GM21619 (cell line): ENCODE measurements around the gene ATCAY.

Experiments used
- ATAC-seq: cut with Tn5 transposase; IDR thresholded peaks from one replicate; pipeline ENCODE4 v1.9.1; 2021; ENCODE audit not compliant: unreplicated experiment

Gene ATCAY, protein sequence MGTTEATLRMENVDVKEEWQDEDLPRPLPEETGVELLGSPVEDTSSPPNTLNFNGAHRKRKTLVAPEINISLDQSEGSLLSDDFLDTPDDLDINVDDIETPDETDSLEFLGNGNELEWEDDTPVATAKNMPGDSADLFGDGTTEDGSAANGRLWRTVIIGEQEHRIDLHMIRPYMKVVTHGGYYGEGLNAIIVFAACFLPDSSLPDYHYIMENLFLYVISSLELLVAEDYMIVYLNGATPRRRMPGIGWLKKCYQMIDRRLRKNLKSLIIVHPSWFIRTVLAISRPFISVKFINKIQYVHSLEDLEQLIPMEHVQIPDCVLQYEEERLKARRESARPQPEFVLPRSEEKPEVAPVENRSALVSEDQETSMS

DNA sequence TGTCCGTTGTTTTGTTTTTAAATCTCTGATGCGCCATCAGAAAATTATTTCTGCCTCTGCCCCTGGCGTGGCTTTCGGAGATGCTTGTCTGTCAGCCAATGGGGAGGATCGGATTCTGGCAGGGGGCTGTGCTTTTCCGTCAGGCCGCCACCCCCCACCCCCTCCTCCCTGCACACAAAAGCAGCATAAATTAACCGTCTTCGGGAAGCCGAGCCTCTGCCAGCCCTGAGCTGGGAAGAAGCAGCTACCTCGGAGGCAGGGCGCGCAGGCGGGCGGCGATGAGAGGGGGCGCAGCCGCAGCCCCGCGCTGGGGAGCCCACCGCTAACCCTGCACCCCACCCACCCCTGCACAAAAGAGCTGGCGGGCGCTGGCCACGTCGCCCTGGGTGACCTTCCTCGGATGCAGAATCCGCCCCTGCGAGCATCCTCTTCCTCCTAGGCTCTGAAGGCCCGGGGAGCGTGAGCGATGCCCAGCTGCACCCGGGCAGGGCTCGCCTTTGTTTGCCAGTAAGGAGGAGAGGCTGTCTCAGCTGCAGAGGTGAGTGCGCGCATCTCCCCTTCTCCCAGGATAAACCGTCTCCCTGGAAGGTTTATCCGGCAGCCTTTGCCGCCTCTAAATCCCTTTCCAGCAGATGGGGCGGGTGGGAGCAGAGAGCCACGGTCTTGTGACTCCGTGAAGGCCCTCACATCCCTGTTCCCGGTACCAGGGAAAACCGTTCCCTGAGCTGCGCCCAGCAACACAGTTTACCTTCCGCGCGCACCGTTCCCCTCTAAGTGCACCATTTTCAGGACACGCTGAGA is at the start of gene ATCAY:
ATCAY (plus strand) TSS at position 215 of the 801 bp plus-strand sequence. CDS start 5,083 bp downstream, outside the sequence.
- no peak for ATAC-seq

DNA sequence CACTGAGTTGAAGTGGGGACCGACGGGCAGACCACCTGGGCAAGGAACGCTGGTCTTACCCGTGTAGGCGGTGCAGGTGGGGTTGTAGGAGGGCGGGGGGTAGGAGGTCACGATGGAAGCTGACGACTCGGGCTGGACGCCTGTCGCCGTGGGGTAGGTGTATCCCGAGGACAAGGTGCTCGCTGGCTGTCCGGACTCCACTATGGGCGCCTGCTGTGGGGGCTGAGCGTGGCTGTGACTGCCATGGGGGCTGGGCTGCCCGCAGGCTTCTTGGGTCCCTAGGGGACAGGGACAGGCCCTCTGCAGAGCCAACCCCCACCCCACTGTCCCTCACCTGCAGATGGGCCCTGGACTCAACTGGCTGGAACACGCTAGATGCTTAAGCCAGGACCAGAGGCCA is 48.9 kb upstream of the ATCAY start:
- ATAC-seq: no peak

DNA sequence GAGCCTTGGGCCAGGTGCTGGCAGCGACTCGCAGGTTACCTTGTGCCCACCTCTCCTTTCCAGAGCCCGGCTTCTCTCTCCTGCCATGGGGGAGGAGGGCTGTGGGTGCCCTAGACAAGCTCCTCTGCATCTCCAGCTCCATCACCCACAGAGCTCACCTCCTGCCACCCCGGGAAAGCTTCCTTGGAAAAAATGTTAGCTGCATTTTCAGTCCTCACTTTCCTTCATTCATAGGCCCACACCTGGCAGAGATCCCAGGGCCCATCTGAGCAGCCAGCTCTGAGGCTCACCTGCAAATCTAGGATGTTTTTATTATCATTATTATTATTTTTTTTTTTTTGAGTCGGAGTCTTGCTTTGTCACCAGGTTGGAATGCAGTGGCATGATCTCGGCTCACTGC is 48.5 kb upstream of the ATCAY start:
- no peak for ATAC-seq

DNA sequence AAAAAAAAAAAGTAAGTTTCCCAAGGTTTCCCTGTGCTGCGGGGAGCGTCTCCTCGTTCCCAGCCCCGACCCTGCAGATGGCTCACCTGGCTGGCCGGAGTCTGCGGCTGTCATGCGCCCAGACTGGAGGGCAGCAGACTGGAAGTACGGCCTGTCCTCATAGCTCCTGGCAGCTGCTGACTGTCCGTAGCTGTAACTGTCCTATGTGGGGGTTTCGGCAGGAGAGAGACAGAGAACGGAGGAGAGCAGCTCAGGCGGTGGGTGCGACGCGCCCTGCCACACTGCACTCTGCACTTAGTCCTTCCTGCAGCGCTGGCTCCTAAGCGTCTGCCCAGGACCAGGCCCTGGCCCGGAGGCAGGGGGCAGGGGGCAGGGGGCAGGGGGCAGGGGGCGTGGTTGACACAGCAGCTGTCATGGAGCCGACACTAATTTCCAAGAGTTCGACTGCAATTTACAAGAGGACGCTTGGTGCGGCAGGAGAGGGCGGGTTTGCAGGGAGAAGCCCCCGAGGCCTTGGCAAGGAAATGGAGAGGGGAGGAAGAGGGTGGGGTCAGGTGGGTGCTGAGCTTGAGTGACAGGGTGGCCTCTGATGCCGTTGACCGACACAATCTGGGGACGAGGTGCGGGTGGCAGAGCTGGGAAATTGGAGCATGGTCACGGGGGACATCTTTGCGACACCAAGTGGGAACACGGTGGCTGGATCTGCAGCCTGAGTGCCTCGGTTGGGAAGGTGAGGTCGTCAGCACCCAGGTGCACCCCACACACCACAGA is 46.7 kb upstream of the ATCAY start:
- no peak for ATAC-seq

DNA sequence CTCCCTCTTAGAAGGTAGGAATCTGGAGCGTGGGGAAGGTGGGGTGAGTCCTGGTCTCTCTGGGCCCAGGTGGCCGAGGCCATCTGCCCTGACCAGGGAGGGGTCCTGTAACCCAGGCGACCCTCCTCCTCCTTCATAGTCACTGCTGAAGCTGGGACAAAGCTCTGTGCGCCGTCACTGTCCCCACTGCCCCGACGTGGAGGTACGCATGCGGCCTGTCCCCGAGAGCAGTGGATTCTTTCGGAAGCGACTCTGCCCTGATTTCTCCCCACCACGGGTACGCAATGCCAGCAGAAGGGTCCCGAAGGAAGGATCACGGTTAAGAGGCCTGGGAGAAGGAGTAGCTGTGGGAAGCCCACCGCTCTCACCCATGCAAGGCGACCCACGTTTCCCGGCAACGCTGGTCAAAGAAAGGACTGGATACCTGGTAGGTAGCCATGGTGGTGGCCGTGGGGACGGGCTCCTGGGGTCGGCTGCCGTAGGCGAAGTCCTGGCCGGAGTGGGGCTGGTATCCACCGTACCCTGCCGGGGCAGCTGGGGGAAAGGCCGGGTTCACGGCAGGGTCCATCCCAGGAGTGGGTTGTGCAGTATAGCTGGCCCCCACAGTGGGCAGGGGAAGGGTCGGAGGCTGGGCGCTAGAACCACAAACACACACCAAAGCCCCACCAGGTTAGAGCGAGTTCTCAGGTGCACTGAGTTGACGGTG is 46.0 kb upstream of the ATCAY start:
- no peak for ATAC-seq

DNA sequence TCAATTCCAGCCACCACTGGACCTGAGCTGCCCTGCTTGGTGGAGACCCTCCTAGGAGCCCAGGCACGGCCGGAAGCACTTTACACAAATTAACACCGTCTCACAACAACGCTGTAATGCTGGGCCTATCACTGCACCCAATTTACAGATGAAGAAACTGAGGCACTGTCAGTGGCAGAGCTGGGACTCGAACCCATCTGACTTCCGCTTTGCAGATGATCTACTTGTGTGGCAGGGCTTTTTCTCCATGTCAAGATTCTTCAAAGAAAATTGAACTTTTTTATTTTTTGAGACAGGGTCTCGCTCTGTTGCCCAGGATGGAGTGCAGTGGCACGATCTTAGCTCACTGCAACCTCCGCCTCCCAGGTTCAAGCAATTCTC is 45.4 kb upstream of the ATCAY start:
- ATAC-seq: no peak

DNA sequence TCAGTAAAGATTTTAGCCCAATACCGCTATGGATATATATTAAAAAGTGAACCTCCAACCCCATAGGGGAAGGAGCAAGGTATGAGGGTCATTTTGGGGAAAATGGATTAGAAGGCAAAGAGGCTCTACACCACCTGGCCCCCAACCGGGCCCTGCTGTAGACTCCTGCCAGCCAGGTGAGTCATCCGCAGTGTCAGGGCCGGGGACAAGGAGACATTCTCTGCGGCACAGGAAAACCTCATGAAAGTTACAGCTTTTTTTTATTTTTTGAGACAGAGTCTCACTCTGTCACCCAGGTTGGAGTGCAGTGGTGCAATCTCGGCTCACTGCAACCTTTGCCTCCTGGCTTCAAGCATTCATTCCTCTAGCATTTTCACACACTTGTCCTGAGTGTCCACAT is 43.6 kb upstream of the ATCAY start:
- ATAC-seq: no peak

DNA sequence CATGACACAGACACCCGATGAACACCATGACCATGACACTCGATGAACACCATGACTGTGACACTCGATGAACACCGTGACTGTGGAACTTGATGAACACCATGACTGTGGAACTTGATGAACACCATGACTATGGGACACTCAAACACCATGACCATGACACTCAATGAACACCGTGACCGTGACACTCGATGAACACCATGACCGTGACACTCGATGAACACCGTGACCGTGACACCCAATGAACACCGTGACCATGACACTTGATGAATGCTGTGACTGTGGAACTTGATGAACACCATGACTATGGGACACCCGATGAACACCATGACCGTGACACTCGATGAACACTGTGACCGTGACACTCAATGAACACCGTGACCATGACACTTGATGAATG is 43.2 kb upstream of the ATCAY start:
- no peak for ATAC-seq

DNA sequence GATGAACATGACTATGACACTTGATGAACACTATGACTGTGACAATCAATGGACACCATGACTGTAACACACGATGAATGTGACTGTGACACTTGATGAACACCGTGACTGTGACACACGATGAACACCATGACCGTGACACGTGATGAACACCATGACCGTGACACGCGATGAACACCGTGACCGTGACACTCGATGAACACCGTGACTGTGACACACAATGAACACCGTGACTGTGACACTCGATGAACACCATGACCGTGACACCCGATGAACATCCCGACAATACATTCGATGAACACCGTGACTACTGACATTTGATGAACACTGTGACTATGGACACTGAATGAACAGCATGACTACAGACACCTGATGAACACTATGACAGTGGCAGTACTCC is 42.6 kb upstream of the ATCAY start:
- no peak for ATAC-seq

DNA sequence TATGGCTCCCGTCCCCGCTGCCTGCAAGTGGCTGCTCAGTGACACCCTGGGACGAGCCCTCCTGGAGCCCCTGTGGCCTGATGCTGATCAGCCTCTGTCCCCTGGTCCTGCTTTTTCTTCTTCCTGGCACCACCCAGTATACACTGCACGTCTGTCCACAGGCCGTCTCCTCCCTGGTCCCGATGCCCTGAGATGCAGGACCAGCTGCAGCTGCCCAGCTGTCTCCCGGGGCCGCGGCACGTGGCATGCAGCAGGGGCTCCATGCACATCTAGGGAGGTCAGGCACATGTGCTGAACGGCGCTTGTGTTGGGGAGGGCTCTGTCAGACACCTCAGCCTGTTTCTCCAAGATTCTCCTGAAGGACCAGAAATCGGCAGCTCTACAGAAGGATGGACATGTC is 41.8 kb upstream of the ATCAY start:
- no peak for ATAC-seq

DNA sequence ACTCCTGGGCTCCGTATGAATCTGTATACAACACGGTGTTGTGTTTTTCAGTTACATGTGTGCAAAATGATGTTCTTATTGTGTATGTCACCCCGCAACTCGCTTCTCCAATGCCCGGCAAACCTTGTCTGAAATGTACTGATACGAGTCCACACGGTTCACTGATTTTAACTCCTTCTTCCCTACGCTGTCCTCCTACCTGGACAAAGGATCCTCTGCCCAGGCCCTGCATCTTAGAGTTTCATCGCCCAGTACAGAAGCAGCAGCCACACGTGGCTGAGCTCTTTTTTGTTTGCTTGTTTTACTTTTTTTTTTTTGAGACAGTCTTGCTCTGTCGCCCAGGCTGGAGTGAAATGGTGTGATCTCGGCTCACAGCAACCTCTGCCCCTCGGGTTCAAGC is 40.5 kb upstream of the ATCAY start:
- no peak for ATAC-seq

DNA sequence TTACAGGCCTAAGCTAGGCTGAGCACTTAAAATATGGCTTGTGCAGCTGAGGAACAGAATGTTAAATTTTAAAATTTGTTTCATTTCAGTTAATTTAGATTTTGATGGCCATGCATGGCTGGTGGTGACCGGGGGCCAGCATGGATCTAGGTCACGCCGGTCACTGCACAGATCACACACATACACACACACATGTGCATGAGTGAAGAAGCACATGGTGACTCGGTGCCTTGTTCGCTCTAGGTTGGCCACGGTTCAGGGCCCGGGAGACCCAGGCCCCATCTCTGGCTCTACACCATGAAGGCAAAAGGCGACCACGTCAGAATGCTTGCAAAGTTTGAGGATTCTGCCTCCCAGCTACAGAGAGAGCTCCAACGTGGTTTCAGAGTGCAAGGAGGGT is 39.7 kb upstream of the ATCAY start:
- ATAC-seq: no peak

DNA sequence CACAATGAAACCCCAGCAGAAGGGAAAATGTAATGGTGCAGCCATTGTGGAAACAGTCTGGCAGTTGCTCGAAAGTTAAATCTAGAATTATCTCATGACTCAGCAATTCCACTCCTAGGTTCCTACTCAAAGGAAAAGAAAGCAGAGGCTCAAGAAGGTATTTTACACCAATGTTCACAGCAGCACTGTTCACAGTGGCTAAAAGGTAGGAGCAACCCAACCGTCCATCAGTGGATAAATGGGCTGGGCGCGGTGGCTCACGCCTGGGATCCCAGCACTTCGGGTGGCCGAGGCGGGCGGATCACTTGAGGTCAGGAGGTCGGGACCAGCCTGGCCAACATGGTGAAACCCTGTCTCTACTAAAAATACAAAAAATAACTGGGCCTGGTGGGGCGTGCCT is 37.5 kb upstream of the ATCAY start:
- ATAC-seq: no peak

DNA sequence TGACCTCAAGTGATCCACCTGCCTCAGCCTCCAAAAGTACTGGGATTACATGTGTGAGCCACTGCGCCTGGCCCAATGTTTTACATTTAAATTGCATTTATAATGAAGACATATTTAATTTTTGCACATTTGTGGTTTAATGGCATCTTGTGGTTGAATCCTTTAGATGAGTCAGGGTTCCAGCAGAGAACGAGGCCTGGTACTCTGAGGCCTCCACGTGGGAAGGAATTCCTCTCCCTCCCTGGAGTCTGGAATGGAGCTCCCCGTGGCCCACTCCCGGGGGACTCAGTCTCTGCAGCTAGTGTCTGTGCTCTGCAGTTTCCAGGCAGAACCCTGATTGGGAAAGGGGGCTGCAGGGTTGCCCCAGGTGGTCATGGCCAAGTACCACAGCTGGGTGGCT is 35.9 kb upstream of the ATCAY start:
- ATAC-seq: no peak

DNA sequence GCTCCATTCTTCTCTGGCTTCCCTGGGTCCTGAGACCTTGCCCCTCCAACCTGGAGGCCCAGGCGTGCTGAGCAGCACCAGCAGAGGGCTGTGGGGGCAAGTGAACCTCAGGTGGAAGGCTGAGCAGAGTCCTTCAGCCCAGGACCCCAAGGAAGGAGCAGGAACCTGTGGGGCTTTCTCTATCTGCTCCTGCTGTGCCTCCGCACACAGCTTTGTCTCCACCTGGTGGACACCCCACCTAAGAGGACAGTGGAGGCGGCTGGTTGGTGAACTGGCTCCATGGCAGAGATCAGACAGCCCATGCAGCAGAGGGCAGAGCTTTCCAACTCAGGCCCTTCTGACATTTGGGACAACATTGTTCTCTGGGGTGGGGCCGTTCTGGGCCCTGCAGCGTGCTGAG is 31.4 kb upstream of the ATCAY start:
- no peak for ATAC-seq

DNA sequence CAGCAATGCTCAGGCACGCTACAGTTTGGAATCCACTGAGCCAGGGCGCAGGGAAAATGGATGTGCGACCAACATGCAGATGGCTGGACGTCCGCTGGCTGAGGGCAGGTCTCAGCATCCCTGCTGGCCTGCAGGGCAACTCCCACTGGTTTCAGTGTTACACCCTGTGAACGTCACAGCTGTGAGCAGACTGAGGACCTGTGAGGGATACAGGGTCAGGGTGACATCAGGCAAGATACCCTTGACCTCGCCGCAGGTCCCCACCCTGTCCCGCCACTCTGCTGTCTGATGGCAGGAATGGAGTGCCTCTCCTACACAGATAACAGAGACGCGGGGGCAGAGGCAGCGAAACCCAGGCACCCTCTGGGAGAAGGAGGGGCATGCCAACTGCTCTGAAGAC is 30.7 kb upstream of the ATCAY start:
- ATAC-seq: no peak

DNA sequence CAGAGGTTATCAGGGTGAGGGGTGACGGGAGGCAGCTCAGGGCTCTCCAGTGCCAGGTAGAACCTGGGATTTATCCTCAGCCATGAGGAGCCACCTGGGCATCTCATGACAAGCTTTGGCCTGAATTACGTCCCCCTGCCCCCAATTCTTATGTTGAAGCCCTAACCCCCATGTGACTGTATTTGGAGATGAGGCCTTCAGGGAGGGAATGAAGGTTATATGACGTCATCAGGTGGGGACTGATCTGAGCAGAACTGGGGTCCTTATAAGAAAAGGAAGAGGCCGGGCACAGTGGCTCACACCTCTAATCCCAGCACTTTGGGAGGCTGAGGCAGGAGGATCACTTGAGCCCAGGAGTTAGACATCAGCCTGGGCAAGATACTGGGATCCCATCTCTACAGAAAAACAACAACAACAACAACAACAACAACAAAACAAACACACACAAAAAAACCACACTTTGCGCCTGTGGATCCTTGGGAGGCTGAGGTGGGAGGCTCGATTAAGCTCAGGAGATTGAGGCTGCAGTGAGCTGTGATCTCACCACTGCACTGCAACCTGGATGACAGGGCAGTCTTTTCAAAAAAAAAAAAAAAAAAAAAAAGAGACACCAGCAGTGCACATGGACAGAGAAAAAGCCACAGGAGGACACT is 30.0 kb upstream of the ATCAY start:
- no peak for ATAC-seq

DNA sequence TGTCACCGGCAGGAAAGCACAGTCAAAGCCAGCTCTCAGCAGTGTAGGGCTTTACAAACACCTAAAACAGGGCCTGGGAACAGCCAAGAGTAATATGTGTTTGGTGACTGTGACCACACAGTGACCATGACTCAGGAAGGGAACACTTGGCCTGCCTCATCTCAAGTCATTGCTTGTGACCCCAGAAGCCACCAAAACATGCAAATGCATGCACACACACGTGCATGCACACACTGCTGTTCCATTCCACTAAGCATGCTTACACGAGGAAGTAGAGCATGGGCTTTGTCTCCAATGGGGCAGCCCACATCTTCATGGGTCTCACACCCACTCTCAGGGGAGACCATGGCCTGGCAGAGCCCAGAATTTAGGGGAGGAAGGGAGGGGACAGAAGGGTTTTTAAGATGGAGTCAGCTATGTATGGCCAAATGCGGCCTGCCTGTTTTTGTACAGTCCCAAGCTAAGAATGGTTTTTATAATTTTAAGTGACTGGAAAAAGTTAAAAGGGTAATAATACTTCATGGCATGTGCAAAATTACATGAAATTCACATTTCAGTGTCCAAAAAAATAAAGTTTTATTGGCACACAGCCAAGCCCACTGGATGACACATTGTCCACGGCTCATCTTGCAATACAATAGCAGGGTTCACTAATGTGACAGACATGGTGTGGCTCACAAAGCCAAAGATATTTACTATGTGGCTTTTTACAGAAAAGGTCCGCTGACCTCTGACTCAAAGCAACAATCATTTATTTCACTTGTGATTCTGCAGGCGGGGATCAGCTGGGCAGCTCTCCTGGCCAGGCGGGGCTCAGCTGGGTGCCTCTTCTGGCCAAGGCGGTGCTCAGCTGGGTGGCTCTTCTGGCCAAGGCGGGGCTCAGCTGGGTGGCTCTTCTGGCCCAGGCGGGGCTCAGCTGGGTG is 29.0 kb upstream of the ATCAY start:
- ATAC-seq: no peak

DNA sequence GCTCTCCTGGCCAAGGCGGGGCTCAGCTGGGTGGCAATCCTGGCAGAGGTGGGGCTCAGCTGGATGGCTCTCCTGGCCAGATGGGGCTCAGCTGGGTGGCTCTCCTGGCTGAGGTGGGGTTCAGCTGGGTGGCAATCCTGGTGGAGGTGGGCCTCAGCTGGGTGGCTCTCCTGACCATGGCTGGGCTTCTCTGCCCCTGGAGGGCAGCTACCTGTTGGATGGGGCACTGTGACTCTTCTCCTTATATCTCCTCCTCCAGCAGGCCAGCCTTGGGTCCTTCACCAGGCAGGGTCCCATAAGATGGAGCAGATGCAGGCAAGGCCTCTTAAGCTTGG is 28.3 kb upstream of the ATCAY start:
- ATAC-seq: no peak
